Cardiac fibroblast (primary cell): ENCODE data around the gene ARID1B.
A peak's percentile ranks its signal among the peaks of the same experiment; 100 is the strongest.

Source experiments
- DNase-seq, 2 donors: peaks; one replicate each; pipeline versions ENCODE4 v3.0.0 to v3.0.0-alpha.2; 2010; ENCODE audit warnings: low read depth in 2 of 2
- H3K4me3 ChIP-seq, 2 donors: replicated peaks in 1 of 2; 1 replicate in 1 of 2; 2 replicates in 1 of 2; pipeline ENCODE4 v1.5.1; 2011; ENCODE audit warnings: low read depth in 2 of 2, low read length in 2 of 2, mild to moderate bottlenecking in 2 of 2, moderate library complexity in 1 of 2
- CTCF ChIP-seq: IDR thresholded peaks from one replicate; pipeline ENCODE4 v1.5.1; 2011; ENCODE audit warnings: low read depth, mild to moderate bottlenecking, low read length, inconsistent platforms

The ARID1B gene

GRCh38 chr6:157025437-157025836 is 248.3 kb downstream of the ARID1B start:
- H3K4me3 ChIP-seq: no peak overlapping the region
- peak in 1 of 2 donors; percentile 46 for DNase-seq
- TF ChIP-seq CTCF: no peak

GRCh38 chr6:157029980-157030690 is 253.0 kb downstream of the ARID1B start:
- DNase-seq: no peak
- TF ChIP-seq CTCF: no peak

DNA sequence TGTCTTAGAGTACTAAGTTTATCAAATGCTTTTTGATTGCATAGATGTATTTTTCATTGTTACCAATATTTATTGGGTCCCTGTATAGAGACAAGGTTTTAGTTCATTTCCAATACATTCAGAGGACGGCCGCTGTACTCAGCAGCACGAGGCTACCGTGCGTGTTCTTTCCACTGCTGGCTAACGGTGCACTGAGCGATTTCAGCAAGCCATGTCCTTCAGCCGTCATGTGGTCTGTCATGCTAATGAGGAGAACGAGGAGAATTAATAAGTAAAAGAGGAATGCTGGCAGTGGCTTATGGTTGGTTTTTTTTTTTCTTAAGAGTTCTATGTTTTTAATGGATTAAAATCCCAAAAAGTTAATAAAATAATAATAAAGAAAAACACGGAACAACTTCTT is 253.6 kb downstream of the ARID1B start:
- TF ChIP-seq CTCF: no peak
- DNase-seq: no peak
- H3K4me3 ChIP-seq: no peak overlapping the region

More at GRCh38 chr6:157029980-157030690, 253.0 kb downstream of the ARID1B start:
- H3K4me3 ChIP-seq: no peak overlapping the region

DNA sequence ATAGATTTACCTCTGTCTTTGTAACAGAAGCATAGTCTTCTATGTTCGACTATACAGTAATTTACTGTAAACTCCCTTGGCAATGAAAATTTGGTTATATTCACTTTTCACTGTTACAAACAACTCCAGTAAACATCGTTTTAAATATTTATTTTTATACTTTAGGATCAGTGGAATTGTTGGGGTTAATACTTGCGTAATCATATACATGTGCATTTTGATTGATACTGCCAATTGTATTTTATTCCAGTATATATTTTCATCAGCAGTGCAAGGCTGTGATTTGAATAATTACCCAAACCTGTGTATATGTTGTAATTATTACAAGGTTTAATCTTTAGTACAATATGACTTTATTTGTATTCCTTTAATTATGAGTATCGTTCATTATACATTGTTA is 255.7 kb downstream of the ARID1B start:
- DNase-seq: no peak
- TF ChIP-seq CTCF: no peak
- H3K4me3 ChIP-seq: peak overlapping the region in 1 of 2 donors; percentile 54

GRCh38 chr6:157033428-157034140 is 256.4 kb downstream of the ARID1B start:
- peak overlapping the region; percentile 32 to 54 for H3K4me3 ChIP-seq
- DNase-seq: peak in 1 of 2 donors; percentile 45
- no peak for TF ChIP-seq CTCF

DNA sequence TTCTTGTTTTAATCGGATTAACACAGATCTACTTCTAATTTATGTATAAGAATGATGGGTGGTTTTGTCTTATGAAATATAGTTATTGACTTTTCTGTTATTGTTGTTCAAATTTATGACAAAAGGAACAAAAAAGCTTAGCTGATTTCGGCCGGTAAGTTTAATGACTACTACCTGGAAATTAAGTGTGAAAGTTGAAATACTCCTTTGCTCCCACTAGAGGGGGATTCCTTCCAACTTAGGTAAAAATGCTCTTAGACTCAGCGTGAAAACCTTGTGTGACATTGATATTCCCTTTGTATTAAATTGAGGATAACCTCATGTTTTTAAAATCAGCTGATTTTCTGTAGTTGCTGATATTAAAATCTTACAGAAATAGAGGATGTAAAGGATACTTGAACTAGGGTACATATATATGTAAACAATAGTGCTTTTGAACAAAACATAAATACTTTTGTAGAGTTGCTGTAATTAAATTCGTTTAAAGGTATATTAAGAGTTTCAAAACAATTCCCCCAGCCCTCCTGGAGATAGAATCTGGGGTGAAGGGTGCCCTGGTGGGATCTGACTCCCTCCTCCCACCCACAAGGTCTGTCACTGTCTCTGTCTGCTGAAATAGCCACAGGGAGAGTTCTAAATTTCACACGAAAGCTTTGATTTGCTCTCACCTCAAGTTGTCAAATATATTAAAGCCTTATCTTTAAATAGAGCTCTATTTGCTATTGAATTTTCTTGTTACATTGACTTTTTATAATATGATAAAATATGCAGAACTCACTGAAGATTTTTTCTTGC is 257.5 kb downstream of the ARID1B start:
- peak; percentile 63 for TF ChIP-seq CTCF

More for the DNA sequence above, 257.5 kb downstream of the ARID1B start:
- peak; percentile 81 to 83 for DNase-seq
- H3K4me3 ChIP-seq: no peak overlapping the region
